ENCODE measurements around the gene KIAA0753.

The KIAA0753 gene

DNA sequence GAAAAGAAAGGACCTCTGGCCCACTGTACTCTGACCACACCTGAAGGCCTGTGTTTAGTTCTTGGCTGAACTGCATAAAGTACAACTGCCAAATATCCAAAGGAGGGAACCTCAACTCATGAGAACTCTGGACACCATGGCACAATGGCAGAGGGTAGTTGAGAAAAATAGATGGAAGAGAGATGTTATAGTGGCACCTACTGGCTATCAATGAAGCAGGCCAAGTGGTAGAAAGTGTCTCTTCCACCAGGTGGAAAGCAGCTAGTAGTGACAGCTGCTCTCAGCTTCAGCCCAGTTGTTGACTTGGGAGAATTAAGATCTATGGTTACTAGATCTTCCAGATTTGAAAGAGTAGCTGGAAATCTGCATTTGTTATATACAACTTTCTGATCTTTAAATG lies 7.7 kb upstream of the KIAA0753 start:
- Histone ChIP-seq H4K20me1 (ENCODE audit: low read depth, low read length) (no peaks in the 10 kb centered on the region), H3K36me3 (ENCODE audit: low read length) (no peaks in the 10 kb centered on the region; the same call in 1 of the 2 replicates), H3F3A (ENCODE audit: insufficient read depth) (peaks cover 22% of the 10 kb centered on the region), H3K79me2 (ENCODE audit: insufficient read depth, low read length) (peaks cover 23% of the 10 kb centered on the region), H3K9ac (ENCODE audit: low read length) (no peak overlapping the region), H3K27ac (ENCODE audit: low read depth, low read length) (no peak overlapping the region), H3K4me2 (ENCODE audit: low read depth, low read length, poor library complexity, severe bottlenecking) (no peak overlapping the region), H3K4me3 (ENCODE audit: insufficient read depth, low read length, poor library complexity, severe bottlenecking) (no peak overlapping the region), H3K9me3 (ENCODE audit: insufficient read depth, low read length) (no peaks in the 10 kb centered on the region), H3K9me2 (replicated peaks; ENCODE audit: insufficient read depth, low read length) (no peaks in the 10 kb centered on the region), H3K27me3 (ENCODE audit: low read length) (no peaks in the 10 kb centered on the region), H2AFZ (ENCODE audit: low read depth, low read length, severe bottlenecking) (no peak overlapping the region)
- TF ChIP-seq CTCF (IDR thresholded peaks at IDR 0.05; ENCODE audit: insufficient read depth, low read length, poor library complexity, severe bottlenecking) (peak; percentile 29), EZH2phosphoT487 (conservative IDR thresholded peaks at IDR 0.05; ENCODE audit: low read length) (no peak)

DNA sequence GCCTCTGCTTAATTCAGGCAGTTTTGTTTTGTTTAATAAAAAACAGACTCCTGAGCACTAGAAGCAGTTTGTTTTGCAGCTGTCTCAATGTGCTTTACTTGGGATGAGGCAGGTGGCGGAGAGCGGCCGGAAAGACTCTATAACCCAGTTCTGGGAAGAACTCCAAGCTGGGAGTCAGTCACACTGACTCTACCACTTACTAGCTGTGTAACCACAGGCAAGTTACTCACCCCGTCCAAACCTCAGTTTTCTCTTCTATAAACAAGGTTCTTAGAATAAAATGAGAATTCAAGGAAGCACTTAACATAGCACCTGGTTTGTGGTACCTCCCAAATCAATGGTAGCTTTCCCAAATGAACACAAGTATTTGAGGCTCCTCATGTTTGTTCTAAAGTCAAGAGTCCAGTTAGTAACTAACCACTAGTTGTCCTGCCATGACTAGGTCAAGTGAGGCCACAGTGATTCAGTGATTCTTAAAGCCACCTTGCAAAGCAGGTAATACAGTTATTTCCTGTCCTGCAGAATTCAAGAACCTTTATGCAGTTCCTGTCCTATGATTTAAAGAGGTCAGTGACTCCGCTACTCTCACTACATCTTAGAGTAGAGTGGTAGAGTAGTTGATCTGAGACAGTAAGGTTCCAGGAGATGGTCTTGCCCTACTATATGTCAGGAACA lies 3.1 kb upstream of the KIAA0753 start:
- H3K4me3 ChIP-seq (ENCODE audit: insufficient read depth, low read length, poor library complexity, severe bottlenecking): no peak overlapping the region
- no peak overlapping the region for H3K4me2 ChIP-seq (ENCODE audit: low read depth, low read length, poor library complexity, severe bottlenecking)
- H3K79me2 ChIP-seq (ENCODE audit: insufficient read depth, low read length): peaks cover 18% of the 10 kb centered on the region
- no peak overlapping the region for H3K27ac ChIP-seq (ENCODE audit: low read depth, low read length)
- no peaks in the 10 kb centered on the region; the same call in 1 of the 2 replicates for H3K36me3 ChIP-seq (ENCODE audit: low read length)
- no peaks in the 10 kb centered on the region for H4K20me1 ChIP-seq (ENCODE audit: low read depth, low read length)
- TF ChIP-seq EZH2phosphoT487 (conservative IDR thresholded peaks at IDR 0.05; ENCODE audit: low read length): no peak
- no peak for TF ChIP-seq CTCF (IDR thresholded peaks at IDR 0.05; ENCODE audit: insufficient read depth, low read length, poor library complexity, severe bottlenecking)
- no peaks in the 10 kb centered on the region for H3K27me3 ChIP-seq (ENCODE audit: low read length)
- peaks cover 5% of the 10 kb centered on the region for H3F3A ChIP-seq (ENCODE audit: insufficient read depth)
- no peak overlapping the region for H3K9ac ChIP-seq (ENCODE audit: low read length)
- no peaks in the 10 kb centered on the region for H3K9me2 ChIP-seq (replicated peaks; ENCODE audit: insufficient read depth, low read length)
- H3K9me3 ChIP-seq (ENCODE audit: insufficient read depth, low read length): no peaks in the 10 kb centered on the region
- no peak overlapping the region for H2AFZ ChIP-seq (ENCODE audit: low read depth, low read length, severe bottlenecking)

- Histone ChIP-seq H3K9ac (ENCODE audit: low read length) (peak overlapping the region; percentile 80), H2AFZ (ENCODE audit: low read depth, low read length, severe bottlenecking) (no peak overlapping the region), H4K20me1 (ENCODE audit: low read depth, low read length) (no peaks in the 10 kb centered on the region), H3K27me3 (ENCODE audit: low read length) (no peaks in the 10 kb centered on the region), H3K9me3 (ENCODE audit: insufficient read depth, low read length) (no peaks in the 10 kb centered on the region), H3K79me2 (ENCODE audit: insufficient read depth, low read length) (peaks cover 15% of the 10 kb centered on the region), H3F3A (ENCODE audit: insufficient read depth) (peaks cover 5% of the 10 kb centered on the region; the same call in 1 of the 2 replicates), H3K36me3 (ENCODE audit: low read length) (no peaks in the 10 kb centered on the region; the same call in 1 of the 2 replicates), H3K4me3 (ENCODE audit: insufficient read depth, low read length, poor library complexity, severe bottlenecking) (no peak overlapping the region), H3K4me2 (ENCODE audit: low read depth, low read length, poor library complexity, severe bottlenecking) (peak overlapping the region; percentile 74), H3K9me2 (replicated peaks; ENCODE audit: insufficient read depth, low read length) (no peaks in the 10 kb centered on the region), H3K27ac (ENCODE audit: low read depth, low read length) (no peak overlapping the region)
- TF ChIP-seq EZH2phosphoT487 (conservative IDR thresholded peaks at IDR 0.05; ENCODE audit: low read length) (no peak), CTCF (IDR thresholded peaks at IDR 0.05; ENCODE audit: insufficient read depth, low read length, poor library complexity, severe bottlenecking) (no peak)
These were observed 2.1 kb upstream of the KIAA0753 start for GRCh38 chr17:6642592-6642991.
